ENCODE results near the gene ITGB7. TPM values are rescaled to one million over a fixed set of nuclear protein-coding genes. Genes with fewer than 3 reads are reported as not detected.

ITGB7 gene
- total RNA-seq, 4 donors from 2014 or later: 1.1 to 1.8 (median 1.4) TPM

- no peak overlapping the region for H3K4me3 ChIP-seq
- DNase-seq (ENCODE audit: extremely low spot score): no peak
- peaks cover 0 to 37% (median 17%) of the 10 kb centered on the region in 4 donors for H3K4me1 ChIP-seq
- no peaks in the 10 kb centered on the region for H3K27me3 ChIP-seq
- intact Hi-C loops (cut with DNase I): loop anchor here (5.0 to 10.0 kb wide), 2 partner anchors 35 to 78 kb away; partner anchors contain the start of gene SPRYD3
- TF ChIP-seq POLR2AphosphoS5 (IDR thresholded peaks at IDR 0.05) (no peak), POLR2A (IDR thresholded peaks at IDR 0.05; ENCODE audit: low read depth) (no peak), EP300 (IDR thresholded peaks at IDR 0.05) (no peak), CTCF (IDR thresholded peaks at IDR 0.05) (no peak)
- no peaks in the 10 kb centered on the region for H3K9me3 ChIP-seq
- H3K27ac ChIP-seq (replicated peaks in 1 of 4): no peak overlapping the region
- H3K36me3 ChIP-seq: no peaks in the 10 kb centered on the region
Measured at GRCh38 chr12:53152390-53152789, 54.7 kb downstream of the ITGB7 start.

DNA sequence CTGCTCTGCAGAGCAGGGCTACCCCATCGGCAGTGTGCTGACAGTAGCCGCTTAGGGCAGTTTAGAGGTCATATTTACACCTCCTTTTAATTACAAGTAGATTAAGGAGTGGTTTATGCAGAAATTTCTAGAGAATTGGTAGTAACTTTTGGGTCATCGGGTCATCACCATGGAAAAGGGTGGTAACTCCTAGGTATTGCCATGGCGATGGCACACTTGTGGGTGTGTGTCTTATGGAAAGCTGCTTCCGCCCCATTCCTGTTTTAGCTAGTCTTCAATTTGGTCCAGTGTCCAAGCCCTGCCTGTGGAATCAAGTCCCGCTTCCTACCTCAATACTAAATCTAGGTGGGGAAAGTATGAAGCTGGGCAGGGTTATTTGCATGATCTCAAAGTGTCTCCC lies 56.0 kb downstream of the ITGB7 start:
- Histone ChIP-seq H3K4me1 (peaks cover 0 to 25% (median 12%) of the 10 kb centered on the region in 4 donors), H3K4me3 (no peak overlapping the region), H3K9me3 (no peaks in the 10 kb centered on the region), H3K27me3 (no peaks in the 10 kb centered on the region), H3K36me3 (no peaks in the 10 kb centered on the region), H3K27ac (replicated peaks in 1 of 4) (no peak overlapping the region)
- WGBS: 90% methylated on average over 6 of the region's 6 CpGs
- TF ChIP-seq EP300 (IDR thresholded peaks at IDR 0.05): no peak
- no peak for TF ChIP-seq CTCF (IDR thresholded peaks at IDR 0.05)
- TF ChIP-seq POLR2AphosphoS5 (IDR thresholded peaks at IDR 0.05): no peak
- no peak for TF ChIP-seq POLR2A (IDR thresholded peaks at IDR 0.05; ENCODE audit: low read depth)
- no peak for DNase-seq (ENCODE audit: extremely low spot score)
- intact Hi-C loops (cut with DNase I): loop anchor here (5.0 to 10.0 kb wide), 2 partner anchors 34 to 76 kb away; partner anchors contain the start of gene SPRYD3

DNA sequence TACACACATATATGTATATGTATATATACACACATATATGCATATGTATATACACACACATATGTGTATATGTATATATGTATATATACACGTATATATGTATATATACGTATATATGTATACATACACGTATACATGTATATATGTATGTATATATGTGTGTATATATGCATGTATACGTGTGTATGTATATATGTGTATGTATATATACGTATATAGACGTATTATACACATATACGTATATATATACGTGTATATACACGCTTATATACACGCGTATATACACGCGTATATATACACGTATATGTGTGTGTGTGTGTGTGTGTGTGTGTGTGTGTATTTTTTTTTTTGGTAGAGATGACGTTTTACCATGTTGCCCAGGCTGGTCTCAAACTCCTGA lies 59.4 kb downstream of the ITGB7 start:
- no peak for TF ChIP-seq EP300 (IDR thresholded peaks at IDR 0.05)
- no peak for TF ChIP-seq POLR2AphosphoS5 (IDR thresholded peaks at IDR 0.05)
- TF ChIP-seq CTCF (IDR thresholded peaks at IDR 0.05): no peak
- TF ChIP-seq POLR2A (IDR thresholded peaks at IDR 0.05; ENCODE audit: low read depth): no peak
- no peaks in the 10 kb centered on the region for H3K9me3 ChIP-seq
- no peak overlapping the region for H3K27ac ChIP-seq (replicated peaks in 1 of 4)
- H3K36me3 ChIP-seq: no peaks in the 10 kb centered on the region
- DNase-seq (ENCODE audit: extremely low spot score): no peak
- H3K4me1 ChIP-seq: peaks cover 0 to 11% (median 0%) of the 10 kb centered on the region in 4 donors
- WGBS: 90% methylated on average over 15 of the region's 15 CpGs
- intact Hi-C loops (cut with DNase I): no loop called here
- no peaks in the 10 kb centered on the region for H3K27me3 ChIP-seq
- H3K4me3 ChIP-seq: no peak overlapping the region

- Histone ChIP-seq H3K4me1 (peaks cover 0 to 11% (median 0%) of the 10 kb centered on the region in 4 donors), H3K36me3 (no peaks in the 10 kb centered on the region), H3K9me3 (no peaks in the 10 kb centered on the region), H3K27me3 (no peaks in the 10 kb centered on the region), H3K4me3 (no peak overlapping the region), H3K27ac (replicated peaks in 1 of 4) (no peak overlapping the region)
- intact Hi-C loops (cut with DNase I): no loop called here
- TF ChIP-seq CTCF (IDR thresholded peaks at IDR 0.05): no peak
- WGBS: 87% methylated on average over 5 of the region's 5 CpGs
- no peak for DNase-seq (ENCODE audit: extremely low spot score)
Measured at GRCh38 chr12:53147181-53147580, 59.9 kb downstream of the ITGB7 start.
